HepG2 (cell line): ENCODE measurements around the gene LINC00632. TPM values are rescaled to one million over a fixed set of nuclear protein-coding genes. Genes with fewer than 3 reads are reported as not detected.

Experiments
- ATAC-seq: fragments of 200-7000 bp; cut with Tn5 transposase; 3 replicates; pipeline ENCODE4 v1.9.1; 2020; ENCODE audit warnings: mild to moderate bottlenecking, moderate library complexity
- BruUV-seq: library from RNA; stranded (reverse); fragments of 400-500 nt; replicated peaks from 2 replicates; lab custom pipeline; 2021; lab: Mats Ljungman, UMichigan
- CTCF ChIA-PET: fragments of 300-600 bp; formaldehyde crosslinking; extraction: SDS; loops from one replicate; lab custom pipeline; 2021; ENCODE audit warnings: low total read pairs, inconsistent platforms, low intra/inter-chr PET ratio; lab: Yijun Ruan, JAX
- POLR2A ChIA-PET: fragments of 350-600 bp; sonication (Branson Sonifier 250); formaldehyde crosslinking; loops from one replicate; lab custom pipeline; 2020; ENCODE audit warnings: antibody characterized with exemption, inconsistent platforms; lab: Yijun Ruan, JAX
- DNase-seq: peaks from one replicate; pipeline ENCODE4 v3.0.0-alpha.2; 2015; ENCODE audit warnings: low spot score
- FAIRE-seq: peaks from 3 replicates; lab custom pipeline; 2011; peaks lifted over from hg19 to GRCh38; lab: Jason Lieb, UNC
- H2AFZ ChIP-seq: one replicate; pipeline ENCODE4 v1.6.1; 2011; ENCODE audit warnings: low read length, inconsistent platforms
- H3K27ac ChIP-seq: fragments of 300-600 bp; 3 replicates; pipeline ENCODE4 v1.8.0; 2011; ENCODE audit warnings: mixed run types, mild to moderate bottlenecking, mixed read lengths, low read length, inconsistent platforms; ENCODE audit not compliant: insufficient read depth; ENCODE audit errors: extremely low read length
- H3K27me3 ChIP-seq, 2 experiments: fragments of 200-600 bp in 1 of 2; 2 replicates in 1 of 2; 3 replicates in 1 of 2; pipeline versions ENCODE4 v1.6.0 to v1.8.0; 2011; ENCODE audit warnings: low read length in 2 of 2, mild to moderate bottlenecking in 2 of 2, moderate library complexity in 2 of 2, inconsistent platforms in 1 of 2; ENCODE audit not compliant: insufficient read depth in 2 of 2, control insufficient read depth in 1 of 2
- H3K36me3 ChIP-seq, 2 experiments: fragments of 200-600 bp in 1 of 2; replicated peaks in 1 of 2; 2 replicates in 1 of 2; 3 replicates in 1 of 2; pipeline versions ENCODE4 v1.5.1 to v1.8.0; 2011; ENCODE audit warnings: low read length in 2 of 2, inconsistent platforms in 1 of 2; ENCODE audit not compliant: insufficient read depth in 2 of 2, control insufficient read depth in 1 of 2
- H3K4me1 ChIP-seq: 2 replicates; pipeline ENCODE4 v1.5.1; 2012; ENCODE audit warnings: low read length, inconsistent platforms; ENCODE audit not compliant: insufficient read depth
- H3K4me2 ChIP-seq: 2 replicates; pipeline ENCODE4 v1.6.0; 2011; ENCODE audit warnings: low read depth, low read length, inconsistent platforms
- H3K4me3 ChIP-seq, 3 experiments: fragments of 200-600 bp in 1 of 3; sonication (generic), shearing (Covaris generic) in 1 of 3; replicated peaks in 1 of 3; 2 replicates each; pipeline ENCODE4 v1.5.1; 2011 to 2016; ENCODE audit warnings: low read length in 3 of 3, inconsistent platforms in 2 of 3, low read depth in 2 of 3, mild to moderate bottlenecking in 2 of 3, control low read depth in 1 of 3, mixed read lengths in 1 of 3; ENCODE audit not compliant: insufficient read depth in 1 of 3
- H3K79me2 ChIP-seq: one replicate; pipeline ENCODE4 v1.6.1; 2011; ENCODE audit warnings: low read length, inconsistent platforms; ENCODE audit not compliant: insufficient read depth
- H3K9ac ChIP-seq: 2 replicates; pipeline ENCODE4 v1.6.0; 2011; ENCODE audit warnings: mild to moderate bottlenecking, low read depth, low read length, inconsistent platforms; ENCODE audit not compliant: insufficient read depth
- H3K9me3 ChIP-seq: 2 replicates; pipeline ENCODE4 v1.5.1; 2012; ENCODE audit warnings: mild to moderate bottlenecking, low read length
- H4K20me1 ChIP-seq: 2 replicates; pipeline ENCODE4 v1.6.0; 2011; ENCODE audit warnings: inconsistent platforms, mild to moderate bottlenecking, low read length, moderate library complexity; ENCODE audit not compliant: insufficient read depth
- CBX5 ChIP-seq: sonication (generic); formaldehyde crosslinking; IDR thresholded peaks from 2 replicates; pipeline ENCODE4 v1.4.0; 2020; ENCODE audit warnings: missing genetic modification reagents, borderline replicate concordance
- CREB1 ChIP-seq, 2 experiments: fragments of 450-650 bp in 1 of 2; IDR thresholded peaks; 2 replicates each; pipeline ENCODE4 v1.6.1; 2016 to 2017; ENCODE audit warnings: control low read depth in 1 of 2, mild to moderate bottlenecking in 1 of 2, missing compliant biosample characterization in 1 of 2, missing genetic modification characterization in 1 of 2
- GPN1 ChIP-seq: sonication (generic); formaldehyde crosslinking; IDR thresholded peaks from 2 replicates; pipeline ENCODE4 v1.5.1; 2020; ENCODE audit warnings: missing genetic modification reagents, borderline replicate concordance
- JDP2 ChIP-seq: sonication (generic); formaldehyde crosslinking; IDR thresholded peaks from 2 replicates; pipeline ENCODE4 v1.8.1; 2022; ENCODE audit warnings: missing genetic modification reagents, borderline replicate concordance
- SRF ChIP-seq: IDR thresholded peaks from 2 replicates; pipeline ENCODE4 v1.6.1; 2011; ENCODE audit warnings: mild to moderate bottlenecking, low read depth, low read length, moderate library complexity
- ZBTB3 ChIP-seq: sonication (generic); formaldehyde crosslinking; IDR thresholded peaks from 2 replicates; pipeline ENCODE4 v1.4.0; 2020; ENCODE audit warnings: low read depth, mild to moderate bottlenecking, moderate library complexity, missing genetic modification reagents, borderline replicate concordance
- ZC3H4 ChIP-seq: sonication (generic); formaldehyde crosslinking; IDR thresholded peaks from 2 replicates; pipeline ENCODE4 v1.4.0; 2020; ENCODE audit warnings: missing genetic modification reagents, borderline replicate concordance
- ZNF546 ChIP-seq: sonication (generic); formaldehyde crosslinking; conservative IDR thresholded peaks from 2 replicates; pipeline ENCODE4 v1.8.1; 2023; ENCODE audit warnings: mild to moderate bottlenecking, missing genetic modification reagents
- ZNF552 ChIP-seq: sonication (generic); formaldehyde crosslinking; IDR thresholded peaks from 2 replicates; pipeline ENCODE4 v1.9.0; 2022; ENCODE audit warnings: missing genetic modification reagents, mild to moderate bottlenecking, borderline replicate concordance
- ZNF563 ChIP-seq: sonication (generic); formaldehyde crosslinking; IDR thresholded peaks from 2 replicates; pipeline ENCODE4 v1.8.0; 2022; ENCODE audit warnings: mild to moderate bottlenecking, moderate library complexity, missing genetic modification reagents
- WGBS: methylation state at CpG from one replicate; pipeline ENCODE4 v1.1.6; 2017; ENCODE audit warnings: low lambda C conversion rate; 5-methylcytosine and 5-hydroxymethylcytosine counted together
- in situ Hi-C: cut with HindIII; loops from 2 replicates; pipeline ENCODE4 v1.10.0; 2017; ENCODE audit warnings: low pct_unique_long_range_greater_than_20kb; ENCODE audit not compliant: extremely low pct_ligation_motif_present
- intact Hi-C: fragments of 100-400 bp; cut with micrococcal nuclease; formaldehyde crosslinking; loops from one replicate; pipeline ENCODE4 v1.10.0; 2022; ENCODE audit not compliant: unreplicated experiment
- polyA plus RNA-seq, 8 experiments: library from polyadenylated mRNA; depleted of rRNA in 3 of 8; stranded (reverse) in 7 of 8; unstranded in 1 of 8; fragments of >200 nt; fragmentation: Illumina TruSeq in 4 of 8; extraction: Trizol in 4 of 8; gene quantifications; 2 replicates each; pipeline versions ENCODE4 v1.2.1 to v1.2.3, GENCODE V29; 2011 to 2016; ENCODE audit warnings: low read depth in 4 of 8, missing spikeins in 1 of 8, mixed read lengths in 1 of 8; ENCODE audit not compliant: insufficient read depth in 1 of 8
- total RNA-seq, 5 experiments: library from RNA; depleted of rRNA; stranded (reverse); fragments of >200 nt; fragmentation: Illumina TruSeq; extraction: Trizol; gene quantifications; 2 replicates each; pipeline ENCODE4 v1.2.3, GENCODE V29; 2016; ENCODE audit warnings: low read depth in 1 of 5
- TF ChIP-seq, protein P1 (sequence below): sonication (generic); formaldehyde crosslinking; IDR thresholded peaks from 2 replicates; pipeline ENCODE4 v1.5.0; 2020; ENCODE audit warnings: missing genetic modification reagents
- TF ChIP-seq, protein P2 (sequence below): sonication (generic); formaldehyde crosslinking; conservative IDR thresholded peaks from 2 replicates; pipeline ENCODE4 v1.4.0; 2020; ENCODE audit warnings: missing genetic modification reagents
- TF ChIP-seq, protein P3 (sequence below): IDR thresholded peaks from 2 replicates; pipeline ENCODE4 v1.6.1; 2016; ENCODE audit warnings: low read depth, control low read depth

The LINC00632 gene
- total and polyA plus RNA-seq, 2 of the 13 experiments (the other 11 are each of a cell fraction or from before 2014, with no cell fraction given): 0.13 TPM; not detected in 1

DNA sequence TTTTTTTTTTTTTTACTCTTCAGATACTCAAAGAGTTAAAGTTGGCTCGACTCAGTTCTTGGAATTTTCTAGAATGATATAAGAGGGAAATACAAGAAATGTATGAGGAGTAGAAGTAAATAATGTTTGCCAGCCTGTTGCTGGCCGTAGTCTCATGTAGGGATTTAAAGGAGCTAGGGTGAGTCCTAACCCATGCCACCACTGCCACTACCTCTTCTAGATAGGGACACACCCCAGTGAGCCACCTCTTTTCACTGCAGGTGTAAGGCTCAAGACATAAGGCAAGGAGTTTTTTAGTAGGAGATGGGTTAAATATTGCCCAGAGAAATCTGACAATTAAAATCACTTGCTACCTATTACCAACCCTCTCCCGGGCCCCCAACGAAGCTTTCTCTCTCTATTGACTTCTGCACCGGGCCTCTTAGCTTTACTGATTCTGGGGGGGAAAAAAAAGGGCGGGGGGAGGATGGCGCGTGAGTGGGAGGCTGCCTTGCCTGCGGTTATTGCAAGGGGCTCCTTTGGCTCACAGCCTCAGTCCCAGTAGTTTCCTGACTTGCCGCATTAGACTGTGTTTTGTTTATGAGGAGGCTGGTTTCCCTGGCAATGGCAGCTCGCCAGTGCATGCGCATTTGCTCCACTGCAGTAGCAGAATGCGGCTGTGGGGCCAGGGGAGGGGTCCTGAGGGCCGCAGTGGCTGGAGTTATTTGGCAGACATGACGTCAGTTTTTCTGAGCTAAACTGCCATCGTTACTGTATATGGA lies 3.0 kb downstream of the LINC00632 start:
- CTCF ChIA-PET: no interaction called here
- Histone ChIP-seq H3K4me3 (no peak overlapping the region), H3K4me2 (no peak overlapping the region), H3K9ac (no peak overlapping the region)
- FAIRE-seq (no peak), ATAC-seq (peak; percentile 35; the same call in 1 of the 3 replicates)
- in situ Hi-C loops: no loop called here
- TF ChIP-seq CREB1 (IDR thresholded peaks at IDR 0.05) (peak; percentile 23; the same call in 1 of the 2 replicates), CREB1 (CRISPR knock-in tag; IDR thresholded peaks at IDR 0.05) (no peak), ZNF546 (CRISPR knock-in tag) (no peak)
- TF ChIP-seq, all 625 proteins: peak for 1
- WGBS: 0% methylated on average over 2 of the region's 16 CpGs
- no peaks in the 10 kb centered on the region for H3K9me3 ChIP-seq
- intact Hi-C loops: no loop called here
- no peaks in the 10 kb centered on the region for H3K79me2 ChIP-seq
- no peak for DNase-seq
- no TSS peak for BruUV-seq
- no peaks in the 10 kb centered on the region for H3K4me1 ChIP-seq
- no peaks in the 10 kb centered on the region for H3K36me3 ChIP-seq
- POLR2A ChIA-PET: no interaction called here
- H3K27ac ChIP-seq: no peak overlapping the region
- H2AFZ ChIP-seq: no peak overlapping the region
- H4K20me1 ChIP-seq: no peaks in the 10 kb centered on the region
- no peaks in the 10 kb centered on the region; a peak in 1 of 5 replicates for H3K27me3 ChIP-seq

DNA sequence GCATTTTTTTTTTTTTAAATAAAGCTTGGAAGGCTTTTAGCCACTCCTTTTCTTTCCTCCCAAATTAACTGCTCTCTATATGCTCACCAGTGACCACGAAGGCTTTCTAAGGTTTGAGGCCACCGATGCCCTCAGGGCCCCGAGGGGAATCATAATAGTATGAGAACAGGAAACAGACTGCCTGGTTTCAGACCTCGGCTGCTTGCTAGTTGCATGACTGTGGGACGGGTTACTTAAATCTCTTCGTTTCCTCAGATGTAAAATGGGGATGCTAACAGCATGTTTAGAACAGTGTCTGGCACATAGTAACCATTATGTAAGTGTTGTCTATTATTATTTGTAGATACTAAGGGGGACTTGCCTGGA lies 3.6 kb downstream of the LINC00632 start:
- H2AFZ ChIP-seq: no peak overlapping the region
- H3K9me3 ChIP-seq: no peaks in the 10 kb centered on the region
- H3K4me1 ChIP-seq: no peaks in the 10 kb centered on the region
- BruUV-seq: no TSS peak
- POLR2A ChIA-PET: no interaction called here
- H3K4me2 ChIP-seq: no peak overlapping the region
- intact Hi-C loops (no loop called here), in situ Hi-C loops (no loop called here)
- H3K27ac ChIP-seq: no peak overlapping the region
- CTCF ChIA-PET: no interaction called here
- FAIRE-seq: no peak
- H3K27me3 ChIP-seq: no peaks in the 10 kb centered on the region; a peak in 1 of 5 replicates
- H3K79me2 ChIP-seq: no peaks in the 10 kb centered on the region
- WGBS: 0% methylated on average over 3 of the region's 6 CpGs
- no peaks in the 10 kb centered on the region for H3K36me3 ChIP-seq
- DNase-seq: no peak
- no peaks in the 10 kb centered on the region for H4K20me1 ChIP-seq
- ATAC-seq: no peak
- no peak overlapping the region for H3K9ac ChIP-seq
- no peak overlapping the region for H3K4me3 ChIP-seq
- TF ChIP-seq, protein P1, sequence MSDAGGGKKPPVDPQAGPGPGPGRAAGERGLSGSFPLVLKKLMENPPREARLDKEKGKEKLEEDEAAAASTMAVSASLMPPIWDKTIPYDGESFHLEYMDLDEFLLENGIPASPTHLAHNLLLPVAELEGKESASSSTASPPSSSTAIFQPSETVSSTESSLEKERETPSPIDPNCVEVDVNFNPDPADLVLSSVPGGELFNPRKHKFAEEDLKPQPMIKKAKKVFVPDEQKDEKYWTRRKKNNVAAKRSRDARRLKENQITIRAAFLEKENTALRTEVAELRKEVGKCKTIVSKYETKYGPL (CRISPR knock-in tag): no peak
- TF ChIP-seq ZNF563 (CRISPR knock-in tag): no peak
- no peak for TF ChIP-seq ZBTB3 (CRISPR knock-in tag)
- no peak for TF ChIP-seq SRF
- no peak for TF ChIP-seq GPN1 (CRISPR knock-in tag)
- TF ChIP-seq, protein P2, sequence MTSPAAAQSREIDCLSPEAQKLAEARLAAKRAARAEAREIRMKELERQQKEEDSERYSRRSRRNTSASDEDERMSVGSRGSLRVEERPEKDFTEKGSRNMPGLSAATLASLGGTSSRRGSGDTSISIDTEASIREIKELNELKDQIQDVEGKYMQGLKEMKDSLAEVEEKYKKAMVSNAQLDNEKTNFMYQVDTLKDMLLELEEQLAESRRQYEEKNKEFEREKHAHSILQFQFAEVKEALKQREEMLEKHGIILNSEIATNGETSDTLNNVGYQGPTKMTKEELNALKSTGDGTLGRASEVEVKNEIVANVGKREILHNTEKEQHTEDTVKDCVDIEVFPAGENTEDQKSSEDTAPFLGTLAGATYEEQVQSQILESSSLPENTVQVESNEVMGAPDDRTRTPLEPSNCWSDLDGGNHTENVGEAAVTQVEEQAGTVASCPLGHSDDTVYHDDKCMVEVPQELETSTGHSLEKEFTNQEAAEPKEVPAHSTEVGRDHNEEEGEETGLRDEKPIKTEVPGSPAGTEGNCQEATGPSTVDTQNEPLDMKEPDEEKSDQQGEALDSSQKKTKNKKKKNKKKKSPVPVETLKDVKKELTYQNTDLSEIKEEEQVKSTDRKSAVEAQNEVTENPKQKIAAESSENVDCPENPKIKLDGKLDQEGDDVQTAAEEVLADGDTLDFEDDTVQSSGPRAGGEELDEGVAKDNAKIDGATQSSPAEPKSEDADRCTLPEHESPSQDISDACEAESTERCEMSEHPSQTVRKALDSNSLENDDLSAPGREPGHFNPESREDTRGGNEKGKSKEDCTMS (CRISPR knock-in tag): no peak
- no peak for TF ChIP-seq ZNF552 (CRISPR knock-in tag)
- no peak for TF ChIP-seq JDP2 (CRISPR knock-in tag)
- TF ChIP-seq, protein P3, sequence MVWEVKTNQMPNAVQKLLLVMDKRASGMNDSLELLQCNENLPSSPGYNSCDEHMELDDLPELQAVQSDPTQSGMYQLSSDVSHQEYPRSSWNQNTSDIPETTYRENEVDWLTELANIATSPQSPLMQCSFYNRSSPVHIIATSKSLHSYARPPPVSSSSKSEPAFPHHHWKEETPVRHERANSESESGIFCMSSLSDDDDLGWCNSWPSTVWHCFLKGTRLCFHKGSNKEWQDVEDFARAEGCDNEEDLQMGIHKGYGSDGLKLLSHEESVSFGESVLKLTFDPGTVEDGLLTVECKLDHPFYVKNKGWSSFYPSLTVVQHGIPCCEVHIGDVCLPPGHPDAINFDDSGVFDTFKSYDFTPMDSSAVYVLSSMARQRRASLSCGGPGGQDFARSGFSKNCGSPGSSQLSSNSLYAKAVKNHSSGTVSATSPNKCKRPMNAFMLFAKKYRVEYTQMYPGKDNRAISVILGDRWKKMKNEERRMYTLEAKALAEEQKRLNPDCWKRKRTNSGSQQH: no peak
- TF ChIP-seq ZC3H4: no peak
- TF ChIP-seq CBX5 (CRISPR knock-in tag): no peak
